ENCODE data around the gene ERMARD.
A peak's percentile ranks its signal among the peaks of the same experiment; 100 is the strongest.

Gene ERMARD

GRCh38 chr6:169723991-169724493 lies 27.4 kb upstream of the ERMARD start:
- no peaks in the 10 kb centered on the region for H3K9me3 ChIP-seq (ENCODE audit: insufficient read depth, low read length)
- no peak overlapping the region; the same call in 1 of the 2 replicates for H3K27ac ChIP-seq (ENCODE audit: low read depth, low read length)
- H4K20me1 ChIP-seq (ENCODE audit: low read depth, low read length): peaks cover 21% of the 10 kb centered on the region
- peak overlapping the region; percentile 32 for H3K4me2 ChIP-seq (ENCODE audit: low read depth, low read length, poor library complexity, severe bottlenecking)
- H3F3A ChIP-seq (ENCODE audit: insufficient read depth): peaks cover 34% of the 10 kb centered on the region
- no peaks in the 10 kb centered on the region for H3K27me3 ChIP-seq (ENCODE audit: low read length)
- H3K9ac ChIP-seq (ENCODE audit: low read length): peak overlapping the region; percentile 48; the same call in 1 of the 2 replicates
- peak overlapping the region; percentile 53 for H3K4me3 ChIP-seq (ENCODE audit: insufficient read depth, low read length, poor library complexity, severe bottlenecking)
- no peak for TF ChIP-seq EZH2phosphoT487 (conservative IDR thresholded peaks at IDR 0.05; ENCODE audit: low read length)
- no peak for TF ChIP-seq CTCF (IDR thresholded peaks at IDR 0.05; ENCODE audit: insufficient read depth, low read length, poor library complexity, severe bottlenecking)
- H3K36me3 ChIP-seq (ENCODE audit: low read length): peaks cover under 1% of the 10 kb centered on the region; the same call in 1 of the 2 replicates
- no peak overlapping the region for H2AFZ ChIP-seq (ENCODE audit: low read depth, low read length, severe bottlenecking)
- no peaks in the 10 kb centered on the region for H3K9me2 ChIP-seq (replicated peaks; ENCODE audit: insufficient read depth, low read length)
- H3K79me2 ChIP-seq (ENCODE audit: insufficient read depth, low read length): peaks cover 43% of the 10 kb centered on the region

- Histone ChIP-seq H3K36me3 (ENCODE audit: low read length) (no peaks in the 10 kb centered on the region), H3F3A (ENCODE audit: insufficient read depth) (peaks cover 34% of the 10 kb centered on the region), H3K27ac (ENCODE audit: low read depth, low read length) (peak within 1 kb of the TSS; percentile 73), H3K9me3 (ENCODE audit: insufficient read depth, low read length) (no peaks in the 10 kb centered on the region), H3K4me2 (ENCODE audit: low read depth, low read length, poor library complexity, severe bottlenecking) (peak within 1 kb of the TSS; percentile 95), H3K27me3 (ENCODE audit: low read length) (no peaks in the 10 kb centered on the region), H3K9ac (ENCODE audit: low read length) (peak within 1 kb of the TSS; percentile 78), H3K9me2 (replicated peaks; ENCODE audit: insufficient read depth, low read length) (no peaks in the 10 kb centered on the region), H4K20me1 (ENCODE audit: low read depth, low read length) (peaks cover 21% of the 10 kb centered on the region), H3K79me2 (ENCODE audit: insufficient read depth, low read length) (peaks cover 38% of the 10 kb centered on the region), H3K4me3 (ENCODE audit: insufficient read depth, low read length, poor library complexity, severe bottlenecking) (peak within 1 kb of the TSS; percentile 78), H2AFZ (ENCODE audit: low read depth, low read length, severe bottlenecking) (peak within 1 kb of the TSS; percentile 90)
- no peak for TF ChIP-seq EZH2phosphoT487 (conservative IDR thresholded peaks at IDR 0.05; ENCODE audit: low read length)
- no peak for TF ChIP-seq CTCF (IDR thresholded peaks at IDR 0.05; ENCODE audit: insufficient read depth, low read length, poor library complexity, severe bottlenecking)
Measured at GRCh38 chr6:169724494-169725124, 26.8 kb upstream of the ERMARD start, which contains the start of gene PHF10. Gene PHF10, minus strand, starts transcription at chr6:169724500. Its CDS starts 569 bp downstream, at chr6:169723931.

- Histone ChIP-seq H3K9me2 (replicated peaks; ENCODE audit: insufficient read depth, low read length) (no peaks in the 10 kb centered on the region), H3K4me2 (ENCODE audit: low read depth, low read length, poor library complexity, severe bottlenecking) (peak overlapping the region; percentile 61), H2AFZ (ENCODE audit: low read depth, low read length, severe bottlenecking) (peak overlapping the region; percentile 90), H4K20me1 (ENCODE audit: low read depth, low read length) (peaks cover 20% of the 10 kb centered on the region), H3K4me3 (ENCODE audit: insufficient read depth, low read length, poor library complexity, severe bottlenecking) (peak overlapping the region; percentile 77), H3F3A (ENCODE audit: insufficient read depth) (peaks cover 29% of the 10 kb centered on the region), H3K27me3 (ENCODE audit: low read length) (no peaks in the 10 kb centered on the region), H3K9me3 (ENCODE audit: insufficient read depth, low read length) (no peaks in the 10 kb centered on the region), H3K9ac (ENCODE audit: low read length) (peak overlapping the region; percentile 71), H3K27ac (ENCODE audit: low read depth, low read length) (no peak overlapping the region), H3K79me2 (ENCODE audit: insufficient read depth, low read length) (peaks cover 30% of the 10 kb centered on the region), H3K36me3 (ENCODE audit: low read length) (no peaks in the 10 kb centered on the region)
- TF ChIP-seq CTCF (IDR thresholded peaks at IDR 0.05; ENCODE audit: insufficient read depth, low read length, poor library complexity, severe bottlenecking) (no peak), EZH2phosphoT487 (conservative IDR thresholded peaks at IDR 0.05; ENCODE audit: low read length) (no peak)
Measured at GRCh38 chr6:169725125-169726048, 26.0 kb upstream of the ERMARD start.
